Activated CD4-positive, CD25-positive, alpha-beta regulatory T cell treated with anti-CD3 and anti-CD28 coated beads, Interleukin-2, amount 50 U/mL, for 24 hours (primary cell): ENCODE measurements around the gene LRRC7.
"Not testable (repeated sequence)": the region's sequence is repeated elsewhere in the genome, so short reads cannot be mapped to it uniquely, and the experiment has no call there.

ENCODE experiments used
- ATAC-seq, 2 donors: fragments of 150-1000 bp; cut with Tn5 transposase; one replicate each; pipeline ENCODE4 v1.10.0; 2021; ENCODE audit warnings: mild to moderate bottlenecking in 1 of 2, moderate library complexity in 1 of 2

Gene LRRC7

DNA sequence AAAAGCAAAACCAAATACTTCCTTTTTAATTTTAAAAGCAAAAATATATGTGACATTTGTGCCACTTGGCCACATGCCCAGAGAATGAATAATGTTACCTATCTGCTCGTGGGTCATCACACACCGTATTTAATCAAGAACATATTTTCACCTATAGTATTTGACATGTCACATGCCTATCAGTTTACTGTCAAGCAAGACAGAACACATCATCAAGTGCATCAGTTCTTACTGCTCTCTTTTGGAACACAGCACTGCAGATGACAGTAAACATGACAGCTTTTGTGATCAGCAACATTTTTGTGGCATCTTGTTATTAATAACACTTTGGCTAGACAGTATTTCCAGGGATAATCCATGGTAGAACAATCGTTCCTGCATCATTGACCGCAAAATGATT, 134.4 kb downstream of the LRRC7 start:
- no peak for ATAC-seq

DNA sequence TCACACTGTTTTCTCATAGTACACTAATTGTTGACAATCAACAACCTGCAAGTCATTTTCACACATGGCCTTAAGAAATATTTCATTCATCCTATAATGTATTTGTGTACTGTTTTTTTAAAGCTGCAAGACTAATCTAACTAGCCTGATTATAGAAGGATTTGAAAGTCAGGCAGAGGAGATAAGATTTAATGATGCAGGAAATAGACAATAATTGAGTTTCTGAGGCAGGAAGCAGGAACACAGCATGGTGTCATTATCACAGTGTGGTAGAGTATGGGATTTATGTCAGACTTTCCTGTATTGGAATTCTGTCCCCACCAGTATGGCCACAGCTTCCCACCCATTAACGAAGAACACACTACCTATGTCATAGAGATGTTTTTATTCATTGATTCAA, 138.8 kb downstream of the LRRC7 start:
- no peak for ATAC-seq

DNA sequence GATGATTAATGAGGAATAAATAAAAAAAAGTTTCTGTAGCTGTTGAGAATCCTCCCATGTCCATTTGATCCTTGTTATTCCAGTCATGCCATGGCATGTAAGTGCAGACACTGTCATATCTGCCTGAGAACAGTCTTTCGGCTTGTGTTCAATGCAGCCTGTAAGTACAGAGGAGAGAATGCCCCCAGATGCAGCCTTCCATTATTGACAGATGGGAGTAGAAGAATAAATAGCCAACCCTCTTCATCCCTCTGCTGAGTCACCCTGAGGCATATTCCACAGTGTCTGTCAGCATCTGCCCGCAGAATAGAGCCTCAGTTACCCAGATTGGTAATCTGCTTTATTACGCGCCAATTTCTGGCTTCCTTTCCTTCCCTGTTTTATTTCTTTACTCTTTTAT, 139.4 kb downstream of the LRRC7 start:
- no peak for ATAC-seq

DNA sequence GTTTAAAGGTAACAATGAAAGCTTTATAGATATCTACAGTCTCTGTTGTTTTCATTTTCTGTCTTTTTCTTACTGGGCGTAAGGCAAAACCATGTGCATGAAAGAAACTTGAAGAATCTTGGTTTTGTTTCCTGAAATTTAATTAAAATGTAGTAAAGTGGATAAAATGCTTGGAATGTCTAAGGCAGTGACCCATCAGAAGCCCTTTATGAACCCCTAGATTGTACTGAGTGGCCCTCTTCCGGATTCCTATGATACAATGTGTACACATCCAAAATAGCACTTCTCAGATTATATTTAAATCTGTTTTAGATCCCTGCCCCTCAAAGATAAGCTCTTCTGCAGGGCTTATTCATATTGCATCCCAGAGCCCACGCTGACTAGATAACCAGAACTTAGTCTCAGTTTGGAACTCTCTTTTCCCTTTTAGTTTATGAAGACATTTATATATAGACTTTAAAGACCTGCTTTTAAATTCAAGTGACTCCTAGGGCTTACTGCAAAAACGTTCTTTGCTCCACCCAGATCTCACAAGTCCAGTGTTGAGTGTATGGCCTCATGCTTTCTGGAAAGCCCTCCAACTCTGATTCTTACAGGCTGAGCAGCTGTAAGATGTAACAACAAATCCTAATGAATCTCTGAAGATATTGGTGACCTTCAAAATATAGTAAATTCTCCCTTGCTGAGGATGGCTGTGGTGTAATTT, 142.9 kb downstream of the LRRC7 start:
- ATAC-seq, result no peak

DNA sequence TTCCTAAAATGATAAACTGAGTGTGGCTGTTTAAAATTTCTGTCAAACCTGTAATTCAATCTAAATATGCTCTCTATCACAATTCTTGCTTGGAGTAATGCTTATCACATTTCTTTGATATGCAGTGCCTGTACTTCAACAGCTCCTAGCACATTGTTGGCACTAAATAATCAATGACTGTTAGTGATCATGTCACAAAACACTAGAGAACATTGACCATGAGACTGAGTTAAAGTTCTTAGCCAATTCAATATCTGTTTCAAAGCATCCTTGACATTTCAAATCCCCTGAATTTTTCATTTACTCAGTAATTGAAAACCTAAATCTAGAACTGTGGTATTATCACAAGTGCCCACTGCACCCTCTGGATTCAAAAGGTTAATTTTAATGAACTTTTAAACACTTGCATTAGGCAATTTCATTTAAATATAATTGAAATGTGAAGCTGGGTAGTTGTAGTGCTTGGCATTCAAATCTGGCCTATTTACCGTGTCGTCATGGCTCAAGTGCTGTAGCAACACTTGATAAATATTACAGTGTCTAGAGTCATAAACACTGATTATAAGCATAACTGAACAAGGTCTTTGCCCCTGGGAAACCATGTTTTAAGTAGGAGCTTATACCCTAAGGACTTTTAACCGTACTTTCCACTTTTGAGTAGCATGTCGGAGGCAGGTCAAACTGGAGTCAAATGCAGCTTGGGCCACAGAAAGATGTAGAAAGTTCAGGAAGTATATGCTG, 143.6 kb downstream of the LRRC7 start:
- no peak for ATAC-seq

DNA sequence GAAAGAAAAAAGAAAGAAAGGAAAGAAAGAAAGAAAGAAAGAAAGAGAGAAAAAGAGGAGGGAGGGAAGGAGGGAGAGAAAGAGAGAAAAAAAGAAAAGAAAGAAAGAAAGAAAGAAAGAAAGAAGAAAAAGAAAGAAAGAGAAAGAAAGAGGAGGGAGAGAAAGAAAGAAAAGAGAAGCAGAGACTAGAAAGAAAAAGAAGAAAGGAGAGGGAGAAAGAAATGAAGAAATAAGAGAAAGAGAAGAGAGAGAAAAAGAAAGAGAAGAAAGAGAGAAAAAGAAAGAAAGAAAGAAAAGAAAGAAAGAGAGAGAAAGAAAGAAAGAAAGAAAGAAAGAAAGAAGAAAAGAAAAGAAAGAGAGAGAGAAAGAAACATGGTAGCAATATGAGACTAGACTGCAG, 150.1 kb downstream of the LRRC7 start:
- not testable (repeated sequence) for ATAC-seq

DNA sequence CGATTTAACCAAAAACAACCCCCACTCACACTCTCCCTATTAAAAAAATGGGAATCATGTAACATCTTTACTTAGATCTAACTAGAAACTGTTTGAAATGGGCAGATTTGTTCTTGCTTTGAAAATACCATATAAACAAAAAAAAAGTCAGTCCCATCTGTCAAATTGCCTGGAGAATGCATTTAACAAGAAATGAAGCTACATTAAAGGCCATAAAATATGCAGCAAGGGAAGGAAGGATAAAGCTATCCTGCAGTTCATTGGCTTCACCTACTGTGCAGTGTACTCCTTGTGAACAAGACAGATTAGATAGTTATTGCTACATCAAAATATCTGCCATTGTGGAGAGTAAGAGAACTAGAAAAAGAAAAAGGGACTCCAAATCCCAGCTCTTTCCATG, 160.5 kb downstream of the LRRC7 start:
- no peak for ATAC-seq

DNA sequence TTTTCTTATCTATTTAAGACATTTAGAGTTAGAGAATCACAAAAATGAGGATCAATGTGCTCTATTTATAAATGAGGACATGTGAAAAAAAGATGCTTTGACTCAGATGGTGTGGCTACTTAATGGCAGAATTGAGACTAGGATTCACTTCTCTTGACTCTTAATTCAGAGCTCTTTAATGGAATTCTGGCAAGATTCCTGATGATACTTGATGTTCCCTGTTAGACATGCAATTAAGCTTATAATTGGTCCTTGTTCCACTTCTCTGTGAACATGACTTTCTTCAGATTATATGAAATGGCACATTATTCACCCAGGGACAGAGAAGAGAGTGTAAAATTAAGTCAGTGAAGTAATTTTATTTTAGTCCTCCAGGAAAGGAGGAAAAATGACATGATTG, 165.3 kb downstream of the LRRC7 start:
- ATAC-seq, result no peak

DNA sequence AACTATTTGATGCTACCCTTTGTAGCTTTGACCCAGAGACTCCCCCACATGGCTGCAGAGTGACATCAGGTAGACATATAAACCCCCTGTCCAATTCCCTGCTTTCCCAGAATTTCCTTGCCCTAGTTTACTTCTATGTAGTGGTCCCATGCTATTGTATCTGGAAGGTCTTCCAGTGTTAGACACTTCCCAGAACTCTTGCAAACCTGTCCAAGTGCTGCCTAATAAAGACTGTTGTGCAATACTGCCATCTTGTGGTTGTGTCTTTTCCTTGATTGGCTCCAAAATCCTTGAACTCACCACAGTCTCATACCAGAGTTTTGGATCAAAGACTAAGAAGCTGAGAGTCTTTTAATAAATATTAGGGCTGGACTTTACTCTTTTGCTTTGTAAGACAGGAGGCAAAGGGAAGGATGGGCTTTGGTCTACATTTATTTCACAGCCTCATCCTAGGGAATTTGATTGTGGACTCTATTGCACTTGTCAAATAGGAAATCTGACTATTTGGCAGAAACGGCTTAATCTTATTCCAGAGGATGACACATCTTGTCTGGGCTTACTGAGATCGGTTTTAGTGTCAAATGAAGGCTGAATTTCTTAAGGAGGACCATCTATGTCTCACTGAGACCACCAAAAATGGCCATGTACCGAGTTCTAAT, 169.9 kb downstream of the LRRC7 start:
- ATAC-seq, result no peak

DNA sequence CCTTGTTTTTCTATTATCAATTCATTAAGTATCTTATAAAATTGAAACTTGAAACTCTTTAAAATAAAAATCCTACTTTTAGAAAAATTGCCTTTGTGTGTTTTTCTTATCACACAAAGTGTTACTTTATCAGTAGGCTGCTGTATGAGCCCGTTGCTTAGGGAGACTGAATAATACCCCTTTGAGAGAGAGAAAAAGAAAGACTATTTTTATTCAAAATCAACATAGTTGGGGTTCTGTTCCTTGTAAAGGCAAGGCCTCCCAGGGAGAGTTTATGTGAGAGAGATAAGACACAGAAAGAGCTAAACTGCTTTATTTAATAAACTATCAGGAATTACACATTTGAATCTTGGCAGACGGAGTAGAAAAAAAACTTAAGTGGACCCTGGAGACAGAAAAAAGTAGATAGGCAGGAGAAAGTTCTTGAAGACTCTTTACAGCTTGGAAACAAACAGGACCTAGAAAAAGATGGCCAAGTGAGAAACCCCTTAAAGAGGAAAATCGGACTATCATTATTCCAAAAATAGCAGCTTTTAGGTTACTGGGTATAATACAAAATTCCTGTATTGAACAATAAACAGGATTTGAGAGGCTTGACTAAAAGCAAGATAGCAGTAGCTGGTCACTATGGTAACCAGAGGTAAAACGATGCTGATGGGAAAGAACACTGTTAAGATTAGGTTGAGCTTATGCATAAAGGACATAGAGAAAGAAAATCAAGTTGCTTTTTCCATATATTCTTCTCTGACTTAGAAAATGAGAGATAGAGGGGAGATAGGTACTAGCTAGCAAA, 170.9 kb downstream of the LRRC7 start:
- ATAC-seq, result no peak

DNA sequence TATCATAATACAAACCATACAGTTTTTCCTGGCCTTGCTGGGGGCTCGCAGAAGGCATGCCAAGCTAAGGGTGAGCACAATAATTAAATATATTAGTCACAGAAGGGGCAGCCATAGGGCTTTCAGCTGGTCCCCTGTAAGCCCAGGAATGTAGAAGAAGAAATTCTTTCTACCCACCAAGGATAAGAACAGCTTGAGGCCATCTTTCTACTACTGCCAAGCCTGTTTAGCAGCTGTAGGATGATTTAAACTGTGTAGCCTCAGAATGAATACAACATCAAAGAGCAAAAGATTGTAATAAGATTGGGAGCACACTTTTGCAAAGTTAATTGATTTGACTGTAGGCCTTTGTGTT, 171.5 kb downstream of the LRRC7 start:
- ATAC-seq, result no peak

DNA sequence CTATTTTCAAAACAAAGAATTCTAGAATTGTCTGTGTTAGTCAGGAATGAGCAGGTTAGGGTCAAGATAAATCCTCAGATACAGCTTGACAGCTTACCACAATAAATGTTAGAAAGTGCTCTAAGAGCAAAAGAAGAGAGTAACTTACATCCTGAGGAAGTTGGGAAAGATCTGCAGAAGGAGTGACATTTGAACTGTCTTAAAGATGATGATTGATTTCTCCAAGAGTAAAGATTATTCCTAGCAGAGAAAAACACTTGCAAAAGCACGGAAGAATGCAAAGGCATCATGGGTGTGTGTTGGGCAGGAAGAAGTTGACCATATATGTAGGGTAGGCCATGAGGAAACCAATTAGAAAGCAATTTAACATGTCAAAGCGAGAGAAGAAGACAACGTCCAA, 175.4 kb downstream of the LRRC7 start:
- no peak for ATAC-seq

DNA sequence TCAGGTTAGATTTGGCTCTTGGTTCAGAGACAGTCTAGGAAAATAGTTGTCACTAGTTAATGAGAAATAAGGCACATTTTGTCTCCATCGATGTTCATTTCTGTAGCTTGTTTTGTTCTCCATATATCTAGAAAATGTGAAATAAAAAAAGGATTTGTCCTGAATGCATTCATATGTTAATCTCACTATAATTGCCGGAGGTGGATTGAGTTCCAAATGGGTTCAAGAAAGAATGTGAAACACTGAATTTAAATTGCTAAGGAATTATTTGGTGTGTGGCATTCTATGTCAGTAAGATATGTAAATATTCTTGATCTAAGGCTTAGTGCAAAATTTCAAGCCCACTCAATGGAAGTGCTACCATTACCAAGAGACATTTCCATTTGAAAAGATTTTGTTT, 176.7 kb downstream of the LRRC7 start:
- no peak for ATAC-seq

DNA sequence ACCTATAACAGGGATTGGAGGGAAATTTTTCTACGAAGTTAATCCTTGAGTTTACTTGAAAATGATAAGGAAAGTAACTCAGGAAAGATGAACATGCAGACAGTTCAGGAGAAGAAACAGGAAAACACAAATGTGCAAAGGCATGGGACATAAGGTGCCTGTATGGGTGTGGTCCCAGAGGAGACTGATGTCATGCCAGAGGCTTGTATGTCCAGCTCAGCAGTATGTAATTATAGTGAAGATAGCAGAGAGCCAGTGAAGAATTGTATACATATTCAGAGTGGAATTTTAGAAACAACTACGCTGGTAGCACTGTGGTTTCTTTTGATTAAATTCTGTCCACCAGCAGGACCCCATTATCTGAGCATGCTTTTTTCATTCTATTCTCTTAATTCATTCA, 179.5 kb downstream of the LRRC7 start:
- no peak for ATAC-seq

DNA sequence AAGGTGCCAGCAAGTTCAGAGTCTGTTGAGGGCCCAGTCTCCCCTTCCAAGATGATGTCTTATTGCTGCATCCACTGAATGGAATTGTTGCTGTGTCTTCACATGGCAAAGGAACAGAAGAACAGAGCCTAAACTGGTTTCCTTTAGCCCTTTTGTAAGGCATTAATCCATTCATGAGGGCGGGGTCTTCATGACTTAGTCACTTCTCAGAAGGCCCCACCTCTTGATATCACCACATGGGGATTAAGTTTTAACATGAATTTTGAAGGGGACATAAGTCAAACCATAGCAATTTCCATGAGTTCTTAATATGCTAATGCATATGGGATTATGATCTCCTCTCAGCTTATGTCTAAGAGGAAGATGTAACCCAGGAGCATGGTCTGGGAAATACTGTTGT, 182.9 kb downstream of the LRRC7 start:
- no peak for ATAC-seq

DNA sequence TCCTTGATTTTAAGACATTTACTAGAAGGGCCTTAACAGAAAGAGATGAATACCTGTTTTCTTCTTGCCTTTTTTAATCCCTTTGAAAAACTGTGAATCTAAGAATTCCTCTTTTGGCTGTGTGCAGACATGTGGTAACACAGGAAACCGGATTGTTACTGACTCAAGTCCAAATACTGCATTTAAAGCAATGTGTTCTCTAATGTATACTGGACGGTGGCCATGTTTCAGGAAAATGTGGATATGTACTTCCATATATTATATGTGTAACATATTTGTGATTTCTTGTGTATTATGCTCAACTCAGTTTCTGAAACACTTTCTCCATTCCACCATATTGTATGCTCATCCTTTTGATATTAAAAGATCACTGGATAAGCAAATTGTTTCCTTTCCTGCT, 185.1 kb downstream of the LRRC7 start:
- no peak for ATAC-seq

DNA sequence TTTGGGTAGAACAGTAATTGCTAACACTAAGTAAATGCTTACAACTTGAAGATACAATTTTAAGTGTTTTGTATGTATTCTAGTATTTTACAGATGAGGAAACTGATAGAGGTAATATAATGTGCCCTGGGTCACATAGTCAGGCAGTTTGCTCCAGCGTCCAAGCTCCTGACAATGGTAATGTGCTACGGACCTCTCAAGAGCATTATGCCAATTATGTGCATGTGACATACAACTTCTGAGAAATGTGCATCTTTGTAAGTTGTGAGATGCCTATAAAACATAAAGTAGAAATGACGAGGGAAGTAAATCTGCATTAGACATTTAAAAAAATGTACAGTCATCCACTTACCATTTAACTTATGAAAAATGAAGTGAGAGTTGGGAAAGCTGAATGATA, 186.8 kb downstream of the LRRC7 start:
- ATAC-seq, result no peak

DNA sequence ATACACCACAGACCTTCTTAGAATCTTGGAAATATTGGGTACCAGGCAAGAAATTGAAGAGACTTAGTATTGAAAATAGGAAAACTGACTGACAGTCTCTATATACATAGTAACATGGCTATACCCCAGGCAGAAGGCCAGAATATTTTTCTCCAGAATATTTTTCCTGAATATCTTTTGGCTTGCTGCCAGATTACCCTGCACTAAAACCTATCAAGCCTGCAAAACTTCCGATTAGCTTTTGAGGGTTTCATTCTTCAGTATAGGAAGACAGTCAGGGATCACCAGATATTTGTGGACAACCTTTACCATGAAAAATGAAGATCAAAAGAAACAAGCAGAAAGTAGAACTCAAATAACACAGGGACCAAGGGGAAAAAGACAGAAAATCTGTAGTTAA, 187.9 kb downstream of the LRRC7 start:
- no peak for ATAC-seq

DNA sequence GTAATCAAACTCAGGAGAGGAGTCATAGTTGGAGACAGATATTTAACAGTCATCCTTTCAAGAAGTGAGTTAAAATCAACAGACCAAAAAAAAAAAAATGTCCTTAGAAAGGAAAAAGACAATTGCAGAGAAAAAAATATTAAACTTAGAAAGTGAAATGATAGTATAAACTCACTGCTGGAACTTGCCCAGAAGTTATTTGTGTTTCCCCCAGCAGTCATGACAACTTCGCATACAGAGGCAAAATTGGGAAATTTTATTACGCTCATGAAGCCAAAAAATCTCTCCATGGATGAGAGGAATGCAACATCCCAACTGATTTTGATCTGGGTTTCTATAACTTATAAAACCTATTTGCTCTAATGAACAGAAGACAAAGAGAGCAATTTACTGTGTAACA, 198.2 kb downstream of the LRRC7 start:
- ATAC-seq, result no peak

DNA sequence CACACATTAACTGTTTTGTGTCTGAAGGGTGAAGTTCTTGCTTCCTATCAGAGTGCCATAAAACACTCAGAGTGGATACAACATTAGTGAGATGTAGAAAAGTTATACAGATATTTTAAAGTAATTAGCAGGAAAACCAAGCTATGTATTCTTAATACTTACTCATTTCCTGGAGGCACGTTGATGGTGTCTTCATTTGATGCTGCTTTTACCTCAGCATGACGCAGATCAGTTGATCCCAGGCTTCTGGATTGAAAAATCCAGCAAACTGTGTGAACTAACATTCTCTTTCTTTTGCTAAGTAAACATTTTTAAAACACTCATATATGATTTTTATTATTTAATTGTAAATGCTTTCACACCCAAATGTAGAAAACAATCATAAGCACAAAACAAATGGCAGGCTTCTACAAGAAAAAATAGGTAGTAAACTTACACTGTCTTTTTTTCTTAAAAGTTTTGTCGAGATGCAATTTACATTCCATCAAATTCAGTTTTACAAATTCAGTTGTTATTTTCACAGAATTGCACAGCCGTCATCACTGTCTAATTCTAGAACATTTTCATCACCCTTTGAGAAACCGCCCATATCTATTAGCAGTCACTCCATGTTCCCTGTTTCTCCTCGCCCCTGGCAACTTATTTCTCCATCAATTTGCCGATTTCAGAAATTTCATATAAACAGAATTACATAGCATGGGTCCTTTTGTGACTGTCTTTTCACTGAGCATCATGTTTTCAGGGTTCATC, 198.9 kb downstream of the LRRC7 start:
- no peak for ATAC-seq

DNA sequence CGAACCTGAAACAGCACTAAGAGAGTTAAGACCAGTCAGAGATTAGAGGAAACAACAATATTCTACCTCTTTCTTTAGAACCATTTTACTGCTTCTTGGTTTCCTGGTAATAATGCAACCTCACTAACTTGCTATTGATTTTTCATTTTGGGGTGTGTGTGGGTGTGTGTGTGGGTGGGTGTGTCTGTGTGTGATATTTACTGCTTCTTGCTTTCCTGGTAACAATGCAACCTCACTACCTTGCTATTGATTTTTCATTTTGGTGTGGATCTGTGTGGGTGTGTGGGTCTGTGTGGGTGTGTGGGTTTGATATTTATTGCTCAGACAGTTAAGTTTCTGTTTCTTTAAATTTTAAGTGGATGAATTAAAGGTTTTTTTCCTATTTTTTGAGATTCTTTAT, 208.8 kb downstream of the LRRC7 start:
- no peak for ATAC-seq

DNA sequence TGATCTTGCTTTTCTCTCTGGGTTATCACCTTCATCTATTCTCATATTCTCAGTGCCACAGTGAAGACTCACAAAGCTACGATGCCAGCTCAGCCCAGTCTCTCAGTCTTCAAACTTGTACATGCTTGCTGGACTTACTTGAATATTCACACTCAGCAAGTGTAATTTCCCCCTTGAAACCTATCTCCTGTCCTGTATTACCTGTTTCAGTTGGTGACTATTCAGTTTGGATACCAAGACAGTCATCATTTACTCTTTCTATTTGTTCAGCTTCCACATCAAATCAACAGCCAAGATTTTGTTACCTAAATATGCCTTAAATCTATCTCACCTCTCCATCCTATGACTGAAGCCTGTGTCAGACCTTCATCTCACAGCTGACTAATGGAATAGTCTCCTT, 209.7 kb downstream of the LRRC7 start:
- ATAC-seq, result no peak

DNA sequence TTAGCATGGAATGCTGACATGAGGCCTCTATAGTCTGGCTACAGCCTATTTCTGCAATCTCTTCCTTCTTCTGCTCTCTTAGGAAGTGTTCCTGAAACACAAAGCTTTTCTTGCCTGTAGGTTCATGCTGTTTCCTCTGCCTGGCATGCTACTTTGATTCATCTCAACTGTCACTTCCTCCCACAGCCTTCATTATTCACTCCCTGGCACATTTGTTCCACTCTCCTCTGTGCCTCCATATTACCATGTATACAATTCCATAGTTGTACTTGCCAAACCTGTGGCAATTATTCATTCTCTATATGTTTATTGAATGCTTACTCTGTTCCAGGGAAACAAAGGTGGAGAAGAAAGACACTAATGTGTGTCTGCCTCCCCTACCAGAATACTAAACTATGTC, 210.2 kb downstream of the LRRC7 start:
- ATAC-seq, result no peak
